GM12872 (cell line): ENCODE measurements around the gene SNX22.

Experiments used
- TF ChIP-seq, protein P1 (sequence below): IDR thresholded peaks from 3 replicates; pipeline ENCODE4 v1.5.1; 2011; ENCODE audit warnings: low read depth, mild to moderate bottlenecking, low read length, moderate library complexity; ENCODE audit not compliant: insufficient read depth

SNX22 gene

DNA sequence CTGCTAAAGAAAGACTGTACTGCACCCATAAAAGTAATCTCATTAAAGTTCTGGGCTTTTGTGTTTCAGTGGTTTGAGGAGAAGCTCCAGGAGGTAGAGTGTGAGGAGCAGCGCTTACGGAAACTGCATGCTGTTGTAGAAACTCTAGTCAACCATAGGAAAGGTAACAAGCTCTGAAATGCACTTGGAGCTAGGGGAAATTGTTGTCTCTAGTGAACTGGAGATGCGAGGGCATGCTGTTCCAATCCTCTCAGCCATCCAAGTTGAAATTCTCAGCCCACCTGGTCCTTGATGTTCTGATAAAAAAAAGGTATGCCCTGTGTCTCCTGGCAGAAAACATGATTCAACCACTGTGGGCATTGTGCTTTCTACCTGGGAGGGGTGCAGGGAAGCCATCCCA lies 21.4 kb upstream of the SNX22 start:
- TF ChIP-seq, protein P1, sequence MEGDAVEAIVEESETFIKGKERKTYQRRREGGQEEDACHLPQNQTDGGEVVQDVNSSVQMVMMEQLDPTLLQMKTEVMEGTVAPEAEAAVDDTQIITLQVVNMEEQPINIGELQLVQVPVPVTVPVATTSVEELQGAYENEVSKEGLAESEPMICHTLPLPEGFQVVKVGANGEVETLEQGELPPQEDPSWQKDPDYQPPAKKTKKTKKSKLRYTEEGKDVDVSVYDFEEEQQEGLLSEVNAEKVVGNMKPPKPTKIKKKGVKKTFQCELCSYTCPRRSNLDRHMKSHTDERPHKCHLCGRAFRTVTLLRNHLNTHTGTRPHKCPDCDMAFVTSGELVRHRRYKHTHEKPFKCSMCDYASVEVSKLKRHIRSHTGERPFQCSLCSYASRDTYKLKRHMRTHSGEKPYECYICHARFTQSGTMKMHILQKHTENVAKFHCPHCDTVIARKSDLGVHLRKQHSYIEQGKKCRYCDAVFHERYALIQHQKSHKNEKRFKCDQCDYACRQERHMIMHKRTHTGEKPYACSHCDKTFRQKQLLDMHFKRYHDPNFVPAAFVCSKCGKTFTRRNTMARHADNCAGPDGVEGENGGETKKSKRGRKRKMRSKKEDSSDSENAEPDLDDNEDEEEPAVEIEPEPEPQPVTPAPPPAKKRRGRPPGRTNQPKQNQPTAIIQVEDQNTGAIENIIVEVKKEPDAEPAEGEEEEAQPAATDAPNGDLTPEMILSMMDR = no peak

- TF ChIP-seq, protein P1 = no peak
These were observed 20.0 kb upstream of the SNX22 start for GRCh38 chr15:64131547-64131946.

DNA sequence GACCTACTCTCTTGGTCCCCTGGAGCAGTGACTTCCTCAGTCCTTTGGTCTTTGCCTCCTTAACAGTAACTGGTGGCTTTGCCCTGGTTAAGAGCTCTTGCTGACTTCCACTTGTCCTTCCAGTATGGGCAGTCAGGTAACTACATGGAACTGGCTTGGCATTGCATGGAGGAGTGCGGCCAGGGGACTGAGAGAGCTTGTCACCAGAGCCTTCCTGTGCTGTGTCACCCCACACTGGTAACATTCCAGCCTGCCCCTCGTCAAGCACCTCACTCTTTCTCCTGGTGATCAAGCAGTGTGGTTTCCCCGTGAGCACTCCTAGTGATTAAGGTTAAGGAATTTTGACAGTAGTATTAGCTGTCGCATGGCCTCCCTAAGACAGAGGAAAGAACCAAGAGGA lies 19.3 kb upstream of the SNX22 start:
- TF ChIP-seq, protein P1 = no peak

GRCh38 chr15:64133623-64134344 lies 17.7 kb upstream of the SNX22 start:
- TF ChIP-seq, protein P1 = no peak

- TF ChIP-seq, protein P1 = no peak
These were observed 17.1 kb upstream of the SNX22 start for GRCh38 chr15:64134345-64134829.

DNA sequence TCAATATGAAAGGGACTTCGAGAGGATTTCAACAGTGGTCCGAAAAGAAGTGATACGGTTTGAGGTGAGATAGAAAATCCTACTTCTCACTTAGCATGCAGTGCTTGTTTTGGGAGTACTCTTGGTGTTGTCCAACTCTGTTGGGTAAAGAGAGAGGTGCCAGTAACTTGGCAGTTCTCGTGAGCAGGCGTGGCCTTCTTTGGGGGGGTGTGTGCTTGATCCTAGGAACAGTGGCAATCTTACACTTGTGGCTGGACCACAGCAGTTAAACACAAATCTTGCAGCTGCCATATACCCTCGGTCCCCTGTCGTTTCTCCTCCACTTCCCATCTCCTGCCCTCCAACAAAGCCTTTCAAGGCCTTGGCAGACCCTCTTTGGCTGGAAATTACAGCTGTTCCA lies 15.2 kb upstream of the SNX22 start:
- TF ChIP-seq, protein P1 = no peak

- TF ChIP-seq, protein P1 = peak; percentile 48
These were observed 14.2 kb upstream of the SNX22 start for GRCh38 chr15:64137226-64137833.
